ENCODE data around the gene NXT1. TPM values are rescaled to one million over a fixed set of nuclear protein-coding genes. Genes with fewer than 3 reads are reported as not detected.

Gene NXT1
- total RNA-seq, 2 experiments from 2014 or later: 35.8 to 37.8 TPM

DNA sequence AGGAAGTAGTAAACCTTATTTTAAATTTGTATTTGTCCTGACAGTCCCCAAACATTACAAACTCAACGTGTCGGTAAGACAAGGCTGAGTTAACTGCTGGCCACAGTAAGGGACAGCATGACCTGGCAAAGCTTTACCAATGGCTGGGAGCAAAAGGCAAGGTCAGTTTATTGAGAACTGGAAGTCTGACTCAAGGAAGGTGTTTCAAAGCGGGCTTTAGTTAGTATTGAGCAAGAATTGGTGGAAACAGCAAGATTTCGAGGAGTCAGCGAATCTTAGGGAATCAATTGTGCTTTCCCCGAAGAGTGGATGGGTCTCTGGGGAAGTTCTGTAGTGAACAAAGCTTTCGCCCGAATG is 10.5 kb downstream of the NXT1 start:
- Mint-ChIP-seq H3K4me3 (peak overlapping the region; percentile 78), H3K27ac (peak overlapping the region; percentile 94)

DNA sequence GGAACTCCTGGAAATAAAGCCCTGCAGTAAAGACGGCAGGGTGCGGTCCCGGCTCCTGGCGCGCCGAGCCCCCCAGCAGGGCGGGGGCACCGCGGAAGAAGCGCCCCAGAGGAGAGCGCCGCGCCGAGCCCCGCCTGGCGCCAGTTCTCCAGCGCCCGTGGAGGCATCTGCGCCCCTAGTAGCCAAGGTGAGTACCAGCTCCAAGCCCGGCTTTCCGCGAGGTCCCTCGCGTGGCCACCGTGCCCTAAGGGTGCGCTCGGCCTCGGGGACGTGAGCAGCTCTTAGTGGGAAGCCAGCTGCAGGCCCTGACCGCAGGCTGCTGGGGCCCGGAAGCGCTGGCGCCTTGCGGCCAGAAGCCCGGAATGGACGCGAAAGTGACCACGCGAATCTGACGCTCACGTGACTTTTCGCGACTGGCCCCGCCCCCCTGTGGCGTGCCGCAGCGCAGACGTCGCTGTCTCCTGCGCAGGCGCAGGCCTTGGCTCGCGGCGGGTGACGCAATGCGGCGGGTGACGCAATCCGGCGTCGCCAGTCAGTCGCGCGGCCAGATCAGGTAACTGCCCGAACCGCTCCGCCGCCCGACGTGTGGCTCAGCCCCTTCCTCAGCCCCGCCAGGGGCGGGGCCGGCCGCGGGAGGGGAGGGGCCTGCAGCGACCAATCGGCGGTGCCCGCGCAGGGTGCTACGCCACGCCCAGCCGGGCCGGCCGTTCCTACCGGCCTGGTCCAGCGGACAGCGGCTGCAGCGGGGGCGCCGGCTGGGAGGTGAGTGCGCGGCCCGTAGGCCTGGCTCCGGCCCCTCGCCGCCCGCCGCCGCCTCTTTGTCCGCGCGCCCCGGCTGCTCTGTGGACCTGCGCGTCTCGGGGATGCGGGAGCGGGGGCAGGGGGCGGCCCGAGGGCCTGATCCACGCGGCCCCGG is 11.1 kb downstream of the NXT1 start, which contains the start of gene GZF1:
Gene GZF1, plus strand, starts transcription at position 707 of the 916 bp plus-strand sequence. CDS start 2,202 bp downstream, outside the sequence.
- Mint-ChIP-seq H3K27me3 (no peaks in the 10 kb centered on the region), H3K9me3 (no peaks in the 10 kb centered on the region), H3K27ac (peak within 1 kb of the TSS; percentile 94), H3K4me3 (peak within 1 kb of the TSS; percentile 92), H3K36me3 (ENCODE audit: low read depth) (peaks cover 20% of the 10 kb centered on the region), H3K4me1 (ENCODE audit: low read depth) (peaks cover 51% of the 10 kb centered on the region)
- CTCF ChIA-PET: interaction anchor here (0.5 to 1.5 kb wide), 2 partner anchors 12 to 58 kb away, joined by 3 to 6 read pairs; no protein-coding TSS in a partner anchor
- peak; percentile 82 for ATAC-seq
- POLR2A ChIA-PET: interaction anchor here (0.6 to 4.6 kb wide), 3 partner anchors 11 to 60 kb away, joined by 3 to 43 read pairs (median 3); partner anchors contain the start of gene NXT1
- peak; percentile 96 for DNase-seq
- intact Hi-C loops (cut with micrococcal nuclease): loop anchor here (5.0 to 10.0 kb wide), 2 partner anchors 61 to 243 kb away; partner anchors contain the start of genes CST9 and NAPB
- TF ChIP-seq, protein P1, sequence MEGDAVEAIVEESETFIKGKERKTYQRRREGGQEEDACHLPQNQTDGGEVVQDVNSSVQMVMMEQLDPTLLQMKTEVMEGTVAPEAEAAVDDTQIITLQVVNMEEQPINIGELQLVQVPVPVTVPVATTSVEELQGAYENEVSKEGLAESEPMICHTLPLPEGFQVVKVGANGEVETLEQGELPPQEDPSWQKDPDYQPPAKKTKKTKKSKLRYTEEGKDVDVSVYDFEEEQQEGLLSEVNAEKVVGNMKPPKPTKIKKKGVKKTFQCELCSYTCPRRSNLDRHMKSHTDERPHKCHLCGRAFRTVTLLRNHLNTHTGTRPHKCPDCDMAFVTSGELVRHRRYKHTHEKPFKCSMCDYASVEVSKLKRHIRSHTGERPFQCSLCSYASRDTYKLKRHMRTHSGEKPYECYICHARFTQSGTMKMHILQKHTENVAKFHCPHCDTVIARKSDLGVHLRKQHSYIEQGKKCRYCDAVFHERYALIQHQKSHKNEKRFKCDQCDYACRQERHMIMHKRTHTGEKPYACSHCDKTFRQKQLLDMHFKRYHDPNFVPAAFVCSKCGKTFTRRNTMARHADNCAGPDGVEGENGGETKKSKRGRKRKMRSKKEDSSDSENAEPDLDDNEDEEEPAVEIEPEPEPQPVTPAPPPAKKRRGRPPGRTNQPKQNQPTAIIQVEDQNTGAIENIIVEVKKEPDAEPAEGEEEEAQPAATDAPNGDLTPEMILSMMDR (IDR thresholded peaks at IDR 0.05): no peak

More for the DNA sequence above, 10.5 kb downstream of the NXT1 start:
- no peaks in the 10 kb centered on the region for H3K27me3 Mint-ChIP-seq
- peaks cover 17% of the 10 kb centered on the region for H3K36me3 Mint-ChIP-seq (ENCODE audit: low read depth)
- ChIA-PET CTCF (interaction anchor here (1.5 kb wide), 1 partner anchor 11 kb away, joined by 6 read pairs; no protein-coding TSS in a partner anchor), POLR2A (interaction anchor here (0.6 to 4.6 kb wide), 3 partner anchors 10 to 61 kb away, joined by 3 to 43 read pairs (median 3); partner anchors contain the start of gene NXT1)
- DNase-seq (no peak), ATAC-seq (no peak)
- H3K9me3 Mint-ChIP-seq: no peaks in the 10 kb centered on the region
- peaks cover 47% of the 10 kb centered on the region for H3K4me1 Mint-ChIP-seq (ENCODE audit: low read depth)
- TF ChIP-seq, protein P1 (IDR thresholded peaks at IDR 0.05): no peak
- intact Hi-C loops (cut with micrococcal nuclease): loop anchor here (5.0 to 10.0 kb wide), 2 partner anchors 61 to 244 kb away; partner anchors contain the start of genes CST9 and NAPB

DNA sequence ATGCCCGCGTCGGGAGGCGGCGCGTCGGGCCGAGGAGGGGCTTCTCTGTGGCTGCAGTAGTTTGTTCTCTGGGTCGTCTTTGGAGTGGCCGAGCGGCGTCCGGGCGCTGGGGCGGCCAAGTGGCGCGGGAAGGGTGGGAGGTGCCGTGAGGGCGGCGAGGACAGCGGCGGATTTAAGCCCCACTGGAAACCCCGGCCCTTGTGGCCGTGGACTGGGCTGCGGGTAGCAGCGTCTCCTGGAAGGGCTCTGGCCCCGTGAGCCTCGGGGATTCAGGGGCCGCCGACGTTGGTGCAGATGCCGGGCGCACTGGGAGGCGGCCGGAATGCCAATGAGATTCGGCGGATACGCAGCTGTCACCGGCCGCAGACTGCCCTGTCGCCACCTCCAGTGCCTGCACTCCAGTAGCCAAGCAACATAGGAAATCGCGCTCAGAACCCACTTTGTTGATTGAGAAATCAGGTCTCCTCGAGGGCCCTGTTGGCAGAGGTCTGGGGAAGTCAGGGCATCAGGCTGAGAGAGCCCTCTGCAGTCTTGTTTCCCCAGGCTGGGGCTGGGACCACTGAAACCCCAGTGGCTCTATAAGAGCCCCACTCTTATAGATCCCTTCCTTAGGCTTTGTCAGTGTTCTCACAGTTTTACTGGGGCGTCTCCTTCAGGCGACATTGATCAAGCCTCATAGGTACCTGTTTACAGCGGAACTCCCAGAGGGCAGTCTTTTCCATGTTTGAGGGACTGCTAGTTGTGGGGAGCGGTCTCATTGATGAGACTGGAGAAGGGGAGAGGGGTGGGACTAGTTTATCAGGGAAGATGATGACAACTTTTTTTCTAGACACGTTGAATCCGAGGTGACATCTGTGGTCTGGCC is 12.0 kb downstream of the NXT1 start:
- Mint-ChIP-seq H3K27me3 (no peaks in the 10 kb centered on the region), H3K9me3 (no peaks in the 10 kb centered on the region), H3K27ac (peak overlapping the region; percentile 92), H3K36me3 (ENCODE audit: low read depth) (peaks cover 24% of the 10 kb centered on the region), H3K4me3 (peak overlapping the region; percentile 92), H3K4me1 (ENCODE audit: low read depth) (peaks cover 56% of the 10 kb centered on the region)
- POLR2A ChIA-PET: no interaction called here
- ATAC-seq (no peak), DNase-seq (peak; percentile 52)
- CTCF ChIA-PET: no interaction called here
- TF ChIP-seq, protein P1 (IDR thresholded peaks at IDR 0.05): no peak
- intact Hi-C loops (cut with micrococcal nuclease): loop anchor here (5.0 to 10.0 kb wide), 2 partner anchors 60 to 242 kb away; partner anchors contain the start of genes CST9 and NAPB

DNA sequence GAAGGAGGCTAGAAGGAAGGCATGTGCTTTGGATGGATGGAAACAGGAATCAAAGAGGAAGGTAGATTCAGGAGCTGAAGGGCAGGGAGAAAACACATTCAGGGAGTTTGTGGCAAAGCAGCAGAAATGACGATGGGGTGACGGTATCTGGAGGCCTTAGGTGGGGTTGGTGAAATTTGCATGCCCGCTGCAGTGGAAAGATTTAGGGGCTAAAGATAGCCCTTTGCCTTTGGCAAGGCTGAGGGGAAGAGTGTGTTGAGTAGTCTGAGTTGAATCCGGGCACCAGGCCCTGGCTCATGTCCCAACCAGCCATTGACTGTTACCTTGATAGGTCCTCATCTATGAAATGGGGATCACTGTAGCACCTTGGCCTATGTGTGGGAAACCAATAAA is 12.7 kb downstream of the NXT1 start:
- Mint-ChIP-seq H3K27ac (peak overlapping the region; percentile 92), H3K27me3 (no peaks in the 10 kb centered on the region)

More for the DNA sequence above, 12.7 kb downstream of the NXT1 start:
- ChIA-PET POLR2A (interaction anchor here (1.3 kb wide), 1 partner anchor 13 kb away, joined by 10 read pairs; the partner anchor contains the start of gene NXT1), CTCF (no interaction called here)
- Mint-ChIP-seq H3K9me3 (no peaks in the 10 kb centered on the region), H3K36me3 (ENCODE audit: low read depth) (peaks cover 27% of the 10 kb centered on the region), H3K4me1 (ENCODE audit: low read depth) (peaks cover 62% of the 10 kb centered on the region), H3K4me3 (peak overlapping the region; percentile 92)
- intact Hi-C loops (cut with micrococcal nuclease): loop anchor here (5.0 to 10.0 kb wide), 2 partner anchors 59 to 242 kb away; partner anchors contain the start of genes CST9 and NAPB
- DNase-seq (no peak), ATAC-seq (no peak)
- TF ChIP-seq, protein P1 (IDR thresholded peaks at IDR 0.05): no peak

All from activated CD8-positive, alpha-beta T cell treated with anti-CD3 and anti-CD28 coated beads for 36 hours (primary cell).